Measurements from ENCODE around the gene ALK.

Gene ALK

GRCh38 chr2:29518010-29518409 lies 403.4 kb downstream of the ALK start:
- in situ Hi-C loops (cut with HindIII; ENCODE audit: low sequenced_read_pairs): no loop called here

GRCh38 chr2:29517413-29517812 lies 404.0 kb downstream of the ALK start:
- in situ Hi-C loops (cut with HindIII; ENCODE audit: low sequenced_read_pairs): no loop called here

GRCh38 chr2:29516767-29517166 lies 404.6 kb downstream of the ALK start:
- in situ Hi-C loops (cut with HindIII; ENCODE audit: low sequenced_read_pairs): no loop called here

- in situ Hi-C loops (cut with HindIII; ENCODE audit: low sequenced_read_pairs): no loop called here
Measured at GRCh38 chr2:29509878-29510277, 411.5 kb downstream of the ALK start.

GRCh38 chr2:29509397-29509796 lies 412.0 kb downstream of the ALK start:
- in situ Hi-C loops (cut with HindIII; ENCODE audit: low sequenced_read_pairs): no loop called here

- in situ Hi-C loops (cut with HindIII; ENCODE audit: low sequenced_read_pairs): no loop called here
Measured at GRCh38 chr2:29504746-29505145, 416.6 kb downstream of the ALK start.

- in situ Hi-C loops (cut with HindIII; ENCODE audit: low sequenced_read_pairs): no loop called here
Measured at GRCh38 chr2:29502460-29502911, 418.9 kb downstream of the ALK start.

GRCh38 chr2:29497375-29497774 lies 424.0 kb downstream of the ALK start:
- in situ Hi-C loops (cut with HindIII; ENCODE audit: low sequenced_read_pairs): no loop called here

GRCh38 chr2:29496198-29496597 lies 425.2 kb downstream of the ALK start:
- in situ Hi-C loops (cut with HindIII; ENCODE audit: low sequenced_read_pairs): no loop called here

GRCh38 chr2:29495536-29496060 lies 425.8 kb downstream of the ALK start:
- in situ Hi-C loops (cut with HindIII; ENCODE audit: low sequenced_read_pairs): no loop called here

GRCh38 chr2:29495068-29495467 lies 426.3 kb downstream of the ALK start:
- in situ Hi-C loops (cut with HindIII; ENCODE audit: low sequenced_read_pairs): no loop called here

GRCh38 chr2:29492701-29493100 lies 428.7 kb downstream of the ALK start:
- in situ Hi-C loops (cut with HindIII; ENCODE audit: low sequenced_read_pairs): no loop called here

GRCh38 chr2:29490045-29490444 lies 431.3 kb downstream of the ALK start:
- in situ Hi-C loops (cut with HindIII; ENCODE audit: low sequenced_read_pairs): no loop called here

GRCh38 chr2:29489568-29489967 lies 431.8 kb downstream of the ALK start:
- in situ Hi-C loops (cut with HindIII; ENCODE audit: low sequenced_read_pairs): no loop called here

GRCh38 chr2:29487967-29488555 lies 433.3 kb downstream of the ALK start:
- in situ Hi-C loops (cut with HindIII; ENCODE audit: low sequenced_read_pairs): no loop called here

GRCh38 chr2:29485631-29486030 lies 435.8 kb downstream of the ALK start:
- in situ Hi-C loops (cut with HindIII; ENCODE audit: low sequenced_read_pairs): no loop called here

GRCh38 chr2:29485117-29485516 lies 436.3 kb downstream of the ALK start:
- in situ Hi-C loops (cut with HindIII; ENCODE audit: low sequenced_read_pairs): no loop called here

GRCh38 chr2:29482867-29483266 lies 438.5 kb downstream of the ALK start:
- in situ Hi-C loops (cut with HindIII; ENCODE audit: low sequenced_read_pairs): no loop called here

GRCh38 chr2:29482348-29482747 lies 439.0 kb downstream of the ALK start:
- in situ Hi-C loops (cut with HindIII; ENCODE audit: low sequenced_read_pairs): no loop called here

GRCh38 chr2:29481313-29481712 lies 440.1 kb downstream of the ALK start:
- in situ Hi-C loops (cut with HindIII; ENCODE audit: low sequenced_read_pairs): no loop called here

- in situ Hi-C loops (cut with HindIII; ENCODE audit: low sequenced_read_pairs): no loop called here
Measured at GRCh38 chr2:29480426-29480825, 441.0 kb downstream of the ALK start.

- in situ Hi-C loops (cut with HindIII; ENCODE audit: low sequenced_read_pairs): no loop called here
Measured at GRCh38 chr2:29479401-29479800, 442.0 kb downstream of the ALK start.

- in situ Hi-C loops (cut with HindIII; ENCODE audit: low sequenced_read_pairs): no loop called here
Measured at GRCh38 chr2:29478641-29479040, 442.7 kb downstream of the ALK start.
